Uterus (tissue), 2 donors: ENCODE measurements around the gene GABRR1.

Experiments
- CTCF ChIP-seq, 4 experiments: fragments of 200-600 bp in 2 of 4; fragments of 450-650 bp in 2 of 4; sonication (generic) in 2 of 4; IDR thresholded peaks; one replicate each; pipeline ENCODE4 v1.5.1; 2016 to 2019; ENCODE audit warnings: antibody characterized with exemption in 4 of 4, mild to moderate bottlenecking in 2 of 4, moderate library complexity in 1 of 4
- POLR2A ChIP-seq, 2 donors: fragments of 450-650 bp; IDR thresholded peaks; one replicate each; pipeline ENCODE4 v1.6.1; 2016; ENCODE audit warnings: antibody characterized with exemption in 2 of 2, mild to moderate bottlenecking in 1 of 2, moderate library complexity in 1 of 2

GRCh38 chr6:89212472-89212871 lies 4.7 kb downstream of the GABRR1 start:
- no peak for TF ChIP-seq CTCF (IDR thresholded peaks at IDR 0.05)
- no peak for TF ChIP-seq POLR2A (IDR thresholded peaks at IDR 0.05)
